Gastroesophageal sphincter (tissue), 4 donors: ENCODE measurements around the gene ANKH. TPM values are rescaled to one million over a fixed set of nuclear protein-coding genes. Genes with fewer than 3 reads are reported as not detected.

ENCODE experiments used
- ATAC-seq: fragments of 150-250 bp; one replicate; pipeline ENCODE4 v1.9.1; 2016; ENCODE audit warnings: mild to moderate bottlenecking, moderate library complexity
- H3K27ac ChIP-seq, 4 donors: fragments of 200-600 bp; sonication (generic) in 3 of 4; 1 replicate in 3 of 4; 2 replicates in 1 of 4; pipeline ENCODE4 v1.5.1; 2016 to 2019
- H3K27me3 ChIP-seq: fragments of 200-600 bp; sonication (generic); one replicate; pipeline ENCODE4 v1.5.1; 2019
- H3K36me3 ChIP-seq, 2 donors: fragments of 200-600 bp; sonication (generic); one replicate each; pipeline ENCODE4 v1.5.1; 2019; ENCODE audit warnings: control low read depth in 1 of 2
- H3K4me1 ChIP-seq, 3 donors: fragments of 200-600 bp; sonication (generic); 1 replicate in 2 of 3; 2 replicates in 1 of 3; pipeline ENCODE4 v1.5.1; 2016 to 2019; ENCODE audit warnings: control low read depth in 2 of 3
- H3K4me3 ChIP-seq, 2 donors: fragments of 200-600 bp; sonication (generic); one replicate each; pipeline ENCODE4 v1.5.1; 2019; ENCODE audit warnings: mild to moderate bottlenecking in 1 of 2, moderate library complexity in 1 of 2
- H3K9me3 ChIP-seq, 3 donors: fragments of 200-600 bp; sonication (generic); one replicate each; pipeline ENCODE4 v1.5.1; 2017 to 2019; ENCODE audit warnings: control low read depth in 2 of 3
- CTCF ChIP-seq, 4 experiments: fragments of 200-600 bp in 2 of 4; fragments of 450-650 bp in 2 of 4; sonication (generic) in 1 of 4; IDR thresholded peaks; one replicate each; pipeline ENCODE4 v1.5.1; 2017 to 2019; ENCODE audit warnings: antibody characterized with exemption in 4 of 4, mild to moderate bottlenecking in 2 of 4, moderate library complexity in 2 of 4
- EP300 ChIP-seq: sonication (generic); formaldehyde crosslinking; IDR thresholded peaks from one replicate; pipeline ENCODE4 v1.6.1; 2017; ENCODE audit warnings: antibody characterized with exemption, mild to moderate bottlenecking
- POLR2A ChIP-seq, 2 donors: fragments of 450-650 bp; IDR thresholded peaks; one replicate each; pipeline ENCODE4 v1.6.1; 2017; ENCODE audit warnings: antibody characterized with exemption in 2 of 2, mild to moderate bottlenecking in 2 of 2, moderate library complexity in 1 of 2
- POLR2AphosphoS5 ChIP-seq: sonication (generic); formaldehyde crosslinking; IDR thresholded peaks from one replicate; pipeline ENCODE4 v1.6.1; 2017; ENCODE audit warnings: antibody characterized with exemption
- WGBS, 2 donors: methylation state at CpG; one replicate each; pipeline ENCODE4 v1.1.5; 2018; ENCODE audit warnings: low coverage in 1 of 2; 5-methylcytosine and 5-hydroxymethylcytosine counted together
- total RNA-seq, 4 donors: library from RNA; depleted of rRNA; stranded (reverse); fragments of >200 nt; gene quantifications; one replicate each; pipeline ENCODE4 v1.1.0, GENCODE V29; 2016

ANKH gene
- total RNA-seq, 4 donors from 2014 or later: 30.0 to 45.2 (median 36.0) TPM

GRCh38 chr5:14768508-14769365, 102.8 kb downstream of the ANKH start:
- Histone ChIP-seq H3K27me3 (no peaks in the 10 kb centered on the region), H3K36me3 (peaks cover 0 to 31% of the 10 kb centered on the region in 2 donors), H3K27ac (no peak overlapping the region), H3K4me1 (no peaks in the 10 kb centered on the region), H3K9me3 (no peaks in the 10 kb centered on the region), H3K4me3 (no peak overlapping the region)
- WGBS, 2 donors: 88 to 95% methylated on average over 15 to 16 of the region's 17 CpGs
- TF ChIP-seq EP300: no peak
- TF ChIP-seq CTCF (IDR thresholded peaks at IDR 0.05): no peak
- no peak for TF ChIP-seq POLR2AphosphoS5
- no peak for TF ChIP-seq POLR2A (IDR thresholded peaks at IDR 0.05)
- ATAC-seq: no peak

DNA sequence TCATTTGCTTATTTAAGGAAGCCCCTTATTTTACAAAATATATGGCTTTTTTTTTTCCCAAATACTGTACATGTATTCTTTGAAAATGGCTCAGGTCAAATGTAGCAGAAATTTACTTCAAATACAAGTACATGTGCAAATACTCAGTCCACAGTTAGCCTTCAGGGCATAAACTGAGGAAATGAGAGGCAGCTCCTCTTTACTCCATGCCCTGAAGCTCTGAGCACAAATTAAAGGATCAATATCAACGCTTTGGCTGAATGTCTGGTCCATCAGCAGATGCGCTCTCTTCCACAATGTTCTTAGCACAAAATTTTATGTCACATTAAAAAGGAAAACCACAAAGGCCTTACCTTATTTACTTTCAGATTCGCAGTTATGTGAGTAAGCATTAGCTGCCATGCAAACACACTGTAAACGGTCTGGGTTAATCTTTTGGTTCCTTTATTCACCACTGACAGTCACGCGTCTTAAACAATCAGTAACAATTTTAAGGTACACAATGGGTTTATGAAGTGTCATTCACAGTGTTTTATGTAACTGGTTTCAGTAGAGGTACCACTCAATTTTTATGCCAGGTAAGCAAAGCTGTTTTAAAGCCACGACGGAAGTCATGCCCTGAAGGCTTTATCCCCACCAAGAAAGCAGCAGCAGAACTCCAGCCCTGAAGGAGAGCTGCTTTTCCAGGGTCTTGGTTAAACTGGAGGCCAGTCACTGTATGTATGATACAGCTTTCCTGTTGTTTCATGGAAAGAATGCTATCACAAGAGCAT, 103.7 kb downstream of the ANKH start:
- no peak for ATAC-seq
- Histone ChIP-seq H3K4me3 (no peak overlapping the region), H3K27me3 (no peaks in the 10 kb centered on the region), H3K36me3 (peaks cover 0 to 31% of the 10 kb centered on the region in 2 donors), H3K4me1 (no peaks in the 10 kb centered on the region), H3K9me3 (no peaks in the 10 kb centered on the region), H3K27ac (no peak overlapping the region)
- no peak for TF ChIP-seq POLR2AphosphoS5
- no peak for TF ChIP-seq POLR2A (IDR thresholded peaks at IDR 0.05)
- TF ChIP-seq EP300: no peak
- TF ChIP-seq CTCF (IDR thresholded peaks at IDR 0.05): no peak
- WGBS, 2 donors: 80 to 90% methylated on average over 6 to 8 of the region's 8 CpGs

DNA sequence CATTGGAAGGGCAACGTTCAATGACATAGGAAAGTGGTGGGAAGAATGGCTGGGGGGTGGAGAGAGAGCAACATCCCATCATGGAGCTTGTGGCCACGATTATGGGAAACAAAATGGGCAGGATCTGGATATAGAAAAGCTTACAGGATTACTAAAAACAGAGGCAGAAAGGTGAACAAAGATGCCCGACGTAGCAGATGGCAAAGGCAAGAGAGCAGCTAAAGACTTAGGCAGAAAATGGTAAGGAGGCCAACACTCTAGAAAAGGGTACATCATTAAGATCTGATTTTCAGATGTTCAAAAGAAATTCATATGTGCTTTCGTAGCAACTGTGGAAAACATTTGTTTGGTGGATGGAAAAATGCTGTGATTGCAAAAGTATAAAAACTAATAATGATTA, 104.5 kb downstream of the ANKH start:
- H3K27ac ChIP-seq: no peak overlapping the region
- H3K27me3 ChIP-seq: no peaks in the 10 kb centered on the region
- no peaks in the 10 kb centered on the region for H3K9me3 ChIP-seq
- no peak for TF ChIP-seq EP300
- no peak for ATAC-seq
- H3K4me3 ChIP-seq: no peak overlapping the region
- H3K36me3 ChIP-seq: peaks cover 0 to 31% of the 10 kb centered on the region in 2 donors
- no peaks in the 10 kb centered on the region for H3K4me1 ChIP-seq
- WGBS, 2 donors: 81 to 84% methylated on average over 4 to 5 of the region's 5 CpGs

GRCh38 chr5:14766584-14766983, 105.0 kb downstream of the ANKH start:
- no peak for ATAC-seq
- Histone ChIP-seq H3K36me3 (peaks cover 0 to 31% of the 10 kb centered on the region in 2 donors), H3K27ac (no peak overlapping the region), H3K27me3 (no peaks in the 10 kb centered on the region), H3K4me1 (no peaks in the 10 kb centered on the region), H3K9me3 (no peaks in the 10 kb centered on the region), H3K4me3 (no peak overlapping the region)
- TF ChIP-seq CTCF (IDR thresholded peaks at IDR 0.05): no peak
- TF ChIP-seq EP300: no peak
- no peak for TF ChIP-seq POLR2A (IDR thresholded peaks at IDR 0.05)
- TF ChIP-seq POLR2AphosphoS5: no peak
- 85 to 89% methylated on average over 1 of the region's 1 CpG for WGBS, 2 donors

- TF ChIP-seq EP300 (no peak), POLR2A (IDR thresholded peaks at IDR 0.05) (no peak)
- Histone ChIP-seq H3K36me3 (peaks cover 0 to 31% of the 10 kb centered on the region in 2 donors), H3K4me3 (no peak overlapping the region), H3K27ac (no peak overlapping the region), H3K9me3 (no peaks in the 10 kb centered on the region), H3K4me1 (no peaks in the 10 kb centered on the region), H3K27me3 (no peaks in the 10 kb centered on the region)
- ATAC-seq: no peak
- WGBS, 2 donors: 82 to 100% methylated on average over 2 to 3 of the region's 3 CpGs
These were observed 106.0 kb downstream of the ANKH start for GRCh38 chr5:14765587-14765986.
